Camera-type eye (tissue), 1 donor: Measurements from ENCODE around the gene OR52B2. TPM values are rescaled to one million over a fixed set of nuclear protein-coding genes. Genes with fewer than 3 reads are reported as not detected.

ENCODE experiments used
- total RNA-seq: library from RNA; depleted of rRNA; stranded (reverse); fragments of >200 nt; gene quantifications from one replicate; pipeline ENCODE4 v1.2.3, GENCODE V29; 2014

The OR52B2 gene
- total RNA-seq, result not detected

GRCh38 chr11:6170226-6170625 is at the start of gene OR52B2:
TSS of gene OR52B2 (minus strand) at chr11:6170326. CDS start at chr11:6170326, 0 bp downstream.

GRCh38 chr11:6205366-6205765 is 35.2 kb upstream of the OR52B2 start, which contains the start of gene C11orf42:
TSS of gene C11orf42 (plus strand) at chr11:6205557. CDS start at chr11:6205616, 59 bp downstream.

DNA sequence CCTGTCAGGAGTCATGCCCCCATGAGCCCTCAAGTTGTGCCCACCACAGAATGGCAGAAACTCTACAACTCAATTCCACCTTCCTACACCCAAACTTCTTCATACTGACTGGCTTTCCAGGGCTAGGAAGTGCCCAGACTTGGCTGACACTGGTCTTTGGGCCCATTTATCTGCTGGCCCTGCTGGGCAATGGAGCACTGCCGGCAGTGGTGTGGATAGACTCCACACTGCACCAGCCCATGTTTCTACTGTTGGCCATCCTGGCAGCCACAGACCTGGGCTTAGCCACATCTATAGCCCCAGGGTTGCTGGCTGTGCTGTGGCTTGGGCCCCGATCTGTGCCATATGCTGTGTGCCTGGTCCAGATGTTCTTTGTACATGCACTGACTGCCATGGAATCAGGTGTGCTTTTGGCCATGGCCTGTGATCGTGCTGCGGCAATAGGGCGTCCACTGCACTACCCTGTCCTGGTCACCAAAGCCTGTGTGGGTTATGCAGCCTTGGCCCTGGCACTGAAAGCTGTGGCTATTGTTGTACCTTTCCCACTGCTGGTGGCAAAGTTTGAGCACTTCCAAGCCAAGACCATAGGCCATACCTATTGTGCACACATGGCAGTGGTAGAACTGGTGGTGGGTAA is 29.2 kb upstream of the OR52B2 start, which contains the start of gene OR52W1:
OR52W1 (plus strand) TSS at position 51 of the 637 bp plus-strand sequence; CDS start at position 51, 0 bp downstream.

Other genes starting within 250 kb of the OR52B2 start
- gene OR56A3, start 228.1 kb downstream of the OR52B2 start, total RNA-seq, result not detected
- gene OR56A5, start 201.8 kb downstream of the OR52B2 start, total RNA-seq, result not detected
- gene OR52L1, start 183.3 kb downstream of the OR52B2 start, total RNA-seq, result not detected
- 0.11 TPM for gene OR56A4, start 163.4 kb downstream of the OR52B2 start, total RNA-seq
- 0.11 TPM for gene OR56A1, start 139.6 kb downstream of the OR52B2 start, total RNA-seq
- gene OR56B4, start 62.6 kb downstream of the OR52B2 start, total RNA-seq, result not detected
- not detected for gene OR52W1, start 28.9 kb upstream of the OR52B2 start, total RNA-seq
- gene C11orf42, start 35.2 kb upstream of the OR52B2 start, total RNA-seq, result not detected
- 60.8 TPM for gene FHIP1B, start 64.3 kb upstream of the OR52B2 start, total RNA-seq
- gene CNGA4, start 68.8 kb upstream of the OR52B2 start, total RNA-seq, result 0.27 TPM
- 1.7 TPM for gene CCKBR, start 89.5 kb upstream of the OR52B2 start, total RNA-seq
- 38.2 TPM for gene CAVIN3, start 150.2 kb upstream of the OR52B2 start, total RNA-seq
- gene SMPD1, start 220.1 kb upstream of the OR52B2 start, total RNA-seq, result 31.7 TPM
- 84.1 TPM for gene APBB1, start 248.8 kb upstream of the OR52B2 start, total RNA-seq